Adipocyte (in vitro differentiated cells): ENCODE data around the gene KREMEN1.

Source experiments
- DNase-seq: peaks from one replicate; pipeline ENCODE4 v3.0.0-alpha.2; 2015; ENCODE audit warnings: low read depth
- H3K27me3 ChIP-seq: replicated peaks from 2 replicates; pipeline ENCODE4 v1.7.0; 2013; ENCODE audit warnings: mild to moderate bottlenecking, low read length, moderate library complexity; ENCODE audit not compliant: control insufficient read depth, insufficient read depth
- H3K36me3 ChIP-seq: 2 replicates; pipeline ENCODE4 v1.7.0; 2013; ENCODE audit warnings: low read length, mild to moderate bottlenecking, moderate library complexity; ENCODE audit not compliant: control insufficient read depth, insufficient read depth, severe bottlenecking
- H3K4me1 ChIP-seq: 2 replicates; pipeline ENCODE4 v1.7.0; 2013; ENCODE audit warnings: mild to moderate bottlenecking, low read length, moderate library complexity; ENCODE audit not compliant: control insufficient read depth, insufficient read depth
- H3K4me3 ChIP-seq: 2 replicates; pipeline ENCODE4 v1.7.0; 2013; ENCODE audit warnings: mild to moderate bottlenecking, low read length, moderate library complexity
- H3K9ac ChIP-seq: 2 replicates; pipeline ENCODE4 v1.7.0; 2013; ENCODE audit warnings: mild to moderate bottlenecking, low read length, moderate library complexity
- H3K9me3 ChIP-seq: 2 replicates; pipeline ENCODE4 v1.7.0; 2013; ENCODE audit warnings: mild to moderate bottlenecking, low read length, moderate library complexity; ENCODE audit not compliant: control insufficient read depth

The KREMEN1 gene

DNA sequence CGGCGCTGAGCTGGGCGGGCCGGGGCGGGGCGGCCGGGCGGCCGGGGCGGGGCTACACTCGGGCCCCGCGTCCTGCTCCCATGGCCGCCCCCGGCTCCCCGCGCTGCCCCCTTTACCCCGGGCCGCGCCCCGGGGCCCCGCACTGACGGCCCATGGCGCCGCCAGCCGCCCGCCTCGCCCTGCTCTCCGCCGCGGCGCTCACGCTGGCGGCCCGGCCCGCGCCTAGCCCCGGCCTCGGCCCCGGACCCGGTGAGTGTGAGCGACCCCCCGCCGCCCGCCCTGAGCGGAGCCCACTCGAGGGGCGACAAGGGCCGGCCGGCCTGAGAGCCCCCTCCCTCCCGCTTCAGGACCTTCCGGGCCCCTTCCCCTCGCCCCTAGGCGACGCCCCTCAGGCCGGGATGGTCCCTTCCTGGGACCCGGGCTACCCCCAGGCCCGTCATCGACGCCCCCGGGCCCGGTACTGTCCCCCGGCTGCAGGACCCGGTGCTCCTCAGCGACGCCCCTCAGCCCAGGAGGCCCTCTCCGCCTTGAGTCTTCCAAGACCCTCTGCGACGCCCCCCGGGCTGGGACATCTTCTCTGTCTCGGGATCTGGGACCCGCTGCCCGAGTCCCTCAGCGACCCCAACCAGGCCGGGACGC is at the start of gene KREMEN1:
TSS of gene KREMEN1 (plus strand) at position 57 of the 639 bp plus-strand sequence. CDS start at position 153, 96 bp downstream.
- H3K27me3 ChIP-seq, result peaks cover 4% of the 10 kb centered on the region
- peak within 1 kb of the TSS; percentile 84 for H3K4me3 ChIP-seq
- no peak for DNase-seq
- peaks cover 18% of the 10 kb centered on the region for H3K4me1 ChIP-seq
- no peaks in the 10 kb centered on the region for H3K36me3 ChIP-seq
- H3K9ac ChIP-seq, result peak within 1 kb of the TSS; percentile 84
- no peaks in the 10 kb centered on the region for H3K9me3 ChIP-seq

GRCh38 chr22:29023172-29023796 is 49.6 kb upstream of the KREMEN1 start:
- H3K27me3 ChIP-seq, result no peaks in the 10 kb centered on the region
- no peak for DNase-seq
- peaks cover 3% of the 10 kb centered on the region for H3K4me1 ChIP-seq
- H3K9ac ChIP-seq, result no peak overlapping the region
- H3K4me3 ChIP-seq, result no peak overlapping the region
- H3K36me3 ChIP-seq, result no peaks in the 10 kb centered on the region
- no peaks in the 10 kb centered on the region for H3K9me3 ChIP-seq

GRCh38 chr22:29026579-29026978 is 46.3 kb upstream of the KREMEN1 start:
- H3K9me3 ChIP-seq, result no peaks in the 10 kb centered on the region
- no peak for DNase-seq
- H3K27me3 ChIP-seq, result no peaks in the 10 kb centered on the region
- H3K9ac ChIP-seq, result no peak overlapping the region
- no peaks in the 10 kb centered on the region for H3K36me3 ChIP-seq
- H3K4me1 ChIP-seq, result peaks cover 12% of the 10 kb centered on the region
- no peak overlapping the region for H3K4me3 ChIP-seq

GRCh38 chr22:29028468-29028867 is 44.4 kb upstream of the KREMEN1 start:
- H3K4me3 ChIP-seq, result no peak overlapping the region
- no peak for DNase-seq
- H3K9me3 ChIP-seq, result no peaks in the 10 kb centered on the region
- H3K4me1 ChIP-seq, result peaks cover 21% of the 10 kb centered on the region
- H3K36me3 ChIP-seq, result no peaks in the 10 kb centered on the region
- H3K9ac ChIP-seq, result no peak overlapping the region
- H3K27me3 ChIP-seq, result no peaks in the 10 kb centered on the region

DNA sequence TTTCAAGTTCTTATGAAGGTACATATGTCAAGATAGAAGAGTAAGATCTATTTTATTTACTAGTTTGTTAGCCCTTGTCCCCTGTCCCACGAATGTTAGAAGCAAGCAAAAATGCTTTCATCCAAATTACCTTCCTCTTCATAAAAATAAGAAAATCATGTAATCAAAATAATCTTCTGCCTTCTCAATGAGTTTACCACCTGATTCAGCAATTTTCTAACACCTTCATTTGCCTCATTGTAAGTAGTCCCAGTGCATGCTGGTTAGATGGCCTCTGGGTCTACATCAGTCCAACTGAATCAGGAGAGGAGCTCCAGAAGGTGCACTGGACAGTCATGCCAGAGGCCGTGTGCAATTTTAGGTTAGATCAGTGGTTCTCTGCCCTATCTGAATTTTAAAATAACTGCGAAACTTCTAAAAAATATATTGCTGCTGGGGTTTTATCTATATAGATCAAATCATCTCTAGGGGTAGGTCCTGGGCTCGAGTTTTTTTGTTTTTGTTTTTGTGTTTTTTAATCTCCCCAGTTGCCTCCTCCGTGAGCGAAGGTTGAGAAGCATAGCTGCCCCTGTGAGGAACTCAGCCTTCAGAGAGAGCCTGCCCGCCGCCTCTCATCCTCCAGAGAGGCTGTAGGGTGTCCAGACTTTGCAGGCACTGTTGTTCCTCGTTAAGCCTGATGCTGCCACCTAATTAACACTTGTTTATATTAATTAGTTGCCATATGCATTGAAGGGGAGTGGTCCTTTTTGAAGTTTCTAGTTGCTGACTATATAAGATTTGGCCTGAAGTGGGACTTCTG is 43.4 kb upstream of the KREMEN1 start:
- DNase-seq, result no peak
- Histone ChIP-seq H3K36me3 (no peaks in the 10 kb centered on the region), H3K4me1 (peaks cover 21% of the 10 kb centered on the region), H3K4me3 (no peak overlapping the region), H3K9me3 (no peaks in the 10 kb centered on the region), H3K27me3 (no peaks in the 10 kb centered on the region), H3K9ac (no peak overlapping the region)

DNA sequence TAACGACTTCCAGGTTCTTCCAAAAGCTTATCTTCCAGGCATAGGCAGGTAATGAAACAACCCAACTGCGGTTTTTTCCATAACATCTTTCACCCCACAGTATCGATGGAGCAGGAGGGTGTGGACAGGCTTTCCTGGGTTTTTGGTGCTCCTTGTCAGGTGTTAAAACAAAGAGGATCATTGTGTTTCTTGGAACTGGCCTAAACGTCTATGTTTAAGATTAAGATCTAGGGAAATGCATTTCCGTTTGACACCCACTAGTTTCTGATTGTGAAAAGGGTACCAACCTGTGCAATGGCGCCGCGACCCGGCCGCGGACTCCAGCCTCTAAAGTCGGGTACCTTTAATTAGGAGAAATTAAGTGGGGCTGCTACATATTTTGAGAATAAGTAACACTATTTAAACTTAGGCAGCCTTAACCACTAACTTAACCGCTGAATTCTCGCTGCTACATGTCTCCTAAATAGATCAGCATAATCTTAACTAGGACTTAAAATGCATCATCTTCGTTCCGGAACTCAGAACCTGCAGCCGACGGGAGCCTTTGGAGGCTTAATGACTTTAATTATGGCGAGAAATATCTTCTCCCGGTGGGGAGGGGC is 42.7 kb upstream of the KREMEN1 start:
- no peaks in the 10 kb centered on the region for H3K36me3 ChIP-seq
- DNase-seq, result peak; percentile 26
- H3K27me3 ChIP-seq, result no peaks in the 10 kb centered on the region
- H3K9ac ChIP-seq, result no peak overlapping the region
- no peaks in the 10 kb centered on the region for H3K9me3 ChIP-seq
- peaks cover 21% of the 10 kb centered on the region for H3K4me1 ChIP-seq
- H3K4me3 ChIP-seq, result no peak overlapping the region

DNA sequence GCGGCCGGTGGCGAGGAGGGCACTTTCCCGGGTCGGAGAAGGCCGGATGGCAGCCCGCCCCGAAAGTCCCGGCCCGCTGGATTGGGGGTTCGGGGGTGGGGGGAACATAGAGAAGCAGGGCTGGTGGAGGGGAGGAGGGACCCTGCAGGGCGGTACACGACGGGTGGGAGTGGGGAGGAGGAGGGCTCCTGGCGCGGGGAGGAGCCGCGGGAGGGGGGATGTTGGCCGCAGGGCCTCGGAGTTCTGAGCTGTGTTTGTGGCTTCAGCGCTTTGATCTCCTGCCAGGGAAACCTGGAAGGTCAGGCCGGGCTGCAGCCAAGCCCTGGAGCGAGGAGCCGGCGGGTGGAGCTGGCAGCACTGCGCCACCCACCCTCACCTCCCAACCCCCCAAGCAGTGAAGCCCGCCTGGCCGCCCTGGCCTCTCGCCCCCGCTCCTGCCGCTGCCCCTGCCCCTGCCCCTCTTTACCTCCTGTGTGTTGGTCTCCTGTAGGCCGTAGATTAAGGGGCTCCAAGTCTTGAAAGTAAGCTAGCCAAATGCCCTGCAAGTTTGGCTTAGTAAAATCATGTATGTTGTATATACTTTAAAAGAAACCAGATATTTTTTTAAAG is 42.1 kb upstream of the KREMEN1 start:
- Histone ChIP-seq H3K36me3 (no peaks in the 10 kb centered on the region), H3K4me1 (peaks cover 21% of the 10 kb centered on the region), H3K9me3 (no peaks in the 10 kb centered on the region), H3K27me3 (no peaks in the 10 kb centered on the region), H3K4me3 (peak overlapping the region; percentile 39), H3K9ac (peak overlapping the region; percentile 68)
- peak; percentile 68 for DNase-seq

DNA sequence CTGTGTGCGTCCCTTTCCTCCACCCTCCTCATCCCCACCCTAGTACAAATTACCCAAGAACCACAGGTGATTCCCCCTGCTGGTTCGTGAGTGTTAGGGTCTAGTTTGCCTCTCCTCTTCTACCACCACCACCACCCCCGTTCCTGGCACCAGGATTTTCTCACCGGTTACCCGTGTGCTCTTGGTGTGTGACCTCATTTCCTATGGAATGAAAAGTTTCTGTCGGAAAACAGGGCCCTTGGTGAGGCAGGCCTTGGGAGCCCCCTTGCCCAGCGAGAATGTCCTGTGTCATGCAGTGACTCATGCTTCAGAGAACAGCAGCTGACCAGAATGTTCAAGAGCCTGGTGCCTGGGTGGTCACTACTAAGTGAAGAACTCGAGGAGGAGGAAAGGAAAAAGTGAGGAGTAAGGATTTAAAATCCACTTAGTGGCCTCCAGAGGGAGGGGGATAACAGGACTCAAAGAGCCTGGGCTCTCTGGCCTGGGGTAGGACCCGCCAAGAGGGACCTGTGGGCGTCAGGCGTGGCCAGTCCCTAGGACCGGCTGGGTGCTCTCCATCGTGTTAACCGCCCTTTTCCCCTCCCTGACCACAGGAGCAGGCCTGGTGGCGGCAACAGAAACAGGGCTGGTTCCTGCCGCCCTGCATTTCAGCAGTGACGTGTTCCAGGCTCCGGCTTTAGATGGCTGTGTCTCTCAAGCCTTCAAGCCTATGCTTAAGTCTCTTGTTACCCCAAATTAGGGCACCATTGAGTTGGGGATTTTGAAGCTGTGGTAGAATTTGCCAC is 41.4 kb upstream of the KREMEN1 start:
- Histone ChIP-seq H3K4me3 (peak overlapping the region; percentile 39), H3K36me3 (no peaks in the 10 kb centered on the region), H3K4me1 (peaks cover 21% of the 10 kb centered on the region), H3K9ac (peak overlapping the region; percentile 68), H3K27me3 (no peaks in the 10 kb centered on the region), H3K9me3 (no peaks in the 10 kb centered on the region)
- DNase-seq, result peak; percentile 90

GRCh38 chr22:29032014-29032475 is 40.8 kb upstream of the KREMEN1 start:
- no peaks in the 10 kb centered on the region for H3K9me3 ChIP-seq
- no peak for DNase-seq
- H3K4me3 ChIP-seq, result peak overlapping the region; percentile 39
- peaks cover 21% of the 10 kb centered on the region for H3K4me1 ChIP-seq
- H3K36me3 ChIP-seq, result no peaks in the 10 kb centered on the region
- no peaks in the 10 kb centered on the region for H3K27me3 ChIP-seq
- peak overlapping the region; percentile 68 for H3K9ac ChIP-seq

DNA sequence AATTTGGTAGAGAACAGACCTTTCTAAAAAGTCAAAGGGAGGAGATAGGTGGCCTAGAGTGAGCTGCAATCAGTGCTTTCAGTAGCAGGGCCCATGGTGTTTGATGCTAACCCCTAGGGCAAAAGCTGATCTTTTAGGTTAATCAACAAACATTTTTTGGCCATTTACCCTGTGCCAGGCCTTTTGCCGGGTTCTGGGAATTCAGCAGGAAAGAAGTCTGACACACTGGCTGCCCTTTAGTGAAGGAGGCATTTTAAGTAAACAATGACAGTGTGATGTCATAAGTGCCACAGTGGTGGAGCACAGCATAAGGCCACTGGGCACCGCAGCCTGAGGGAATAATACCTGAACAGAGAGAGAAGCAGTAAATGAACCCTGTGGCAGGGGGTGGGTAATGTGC is 40.3 kb upstream of the KREMEN1 start:
- Histone ChIP-seq H3K36me3 (no peaks in the 10 kb centered on the region), H3K9me3 (no peaks in the 10 kb centered on the region), H3K9ac (peak overlapping the region; percentile 10), H3K27me3 (no peaks in the 10 kb centered on the region), H3K4me3 (no peak overlapping the region), H3K4me1 (peaks cover 21% of the 10 kb centered on the region)
- peak; percentile 8 for DNase-seq
